ENCODE data around the gene CSRP1. TPM values are rescaled to one million over a fixed set of nuclear protein-coding genes. Genes with fewer than 3 reads are reported as not detected.

CSRP1 gene
- total RNA-seq, 2 experiments from 2014 or later = 46.4 to 89.8 TPM

- no peak for DNase-seq (ENCODE audit: low spot score)
- peaks cover 3% of the 10 kb centered on the region for H3K36me3 ChIP-seq (ENCODE audit: insufficient read depth, low read length)
- CTCF ChIA-PET (ENCODE audit: unreplicated experiment) = no interaction called here
- H3K4me2 ChIP-seq (ENCODE audit: low read length) = no peak overlapping the region
- no TSS peak for BruUV-seq (replicated peaks)
- peaks cover 4% of the 10 kb centered on the region; the same call in 1 of the 2 replicates for H4K20me1 ChIP-seq (ENCODE audit: insufficient read depth, low read length)
- H3K9me3 ChIP-seq (ENCODE audit: low read length) = no peaks in the 10 kb centered on the region
- no peak for TF ChIP-seq CTCF (conservative IDR thresholded peaks at IDR 0.05; ENCODE audit: low read length)
- no peak for TF ChIP-seq EZH2phosphoT487 (IDR thresholded peaks at IDR 0.05; ENCODE audit: borderline replicate concordance, low read depth, low read length)
- POLR2A ChIA-PET = interaction anchor here (3.8 kb wide), 1 partner anchor 11 kb away, joined by 32 read pairs; no protein-coding TSS in a partner anchor
- H3K4me1 ChIP-seq (ENCODE audit: insufficient read depth, low read length, poor library complexity, severe bottlenecking) = peaks cover 38% of the 10 kb centered on the region
- peaks cover 24% of the 10 kb centered on the region; the same call in 1 of the 2 replicates for H3K79me2 ChIP-seq (ENCODE audit: insufficient read depth, low read depth, low read length)
- H3K9me2 ChIP-seq (ENCODE audit: insufficient read depth, low read length) = no peaks in the 10 kb centered on the region
- no peak overlapping the region for H3K4me3 ChIP-seq (ENCODE audit: low read depth, low read length, poor library complexity, severe bottlenecking)
- no peak overlapping the region for H3K27ac ChIP-seq (ENCODE audit: low read depth, low read length, poor library complexity, severe bottlenecking)
- H2AFZ ChIP-seq (ENCODE audit: low read length) = no peak overlapping the region
- intact Hi-C loops (cut with micrococcal nuclease; ENCODE audit: unreplicated experiment) = no loop called here
Observed at GRCh38 chr1:201500670-201501120, 6.2 kb downstream of the CSRP1 start.

GRCh38 chr1:201499795-201500669, 6.9 kb downstream of the CSRP1 start:
- H3K4me1 ChIP-seq (ENCODE audit: insufficient read depth, low read length, poor library complexity, severe bottlenecking) = peaks cover 31% of the 10 kb centered on the region
- no peak overlapping the region for H3K4me2 ChIP-seq (ENCODE audit: low read length)
- H2AFZ ChIP-seq (ENCODE audit: low read length) = no peak overlapping the region
- H3K4me3 ChIP-seq (ENCODE audit: low read depth, low read length, poor library complexity, severe bottlenecking) = no peak overlapping the region
- no peak overlapping the region for H3K27ac ChIP-seq (ENCODE audit: low read depth, low read length, poor library complexity, severe bottlenecking)
- H4K20me1 ChIP-seq (ENCODE audit: insufficient read depth, low read length) = peaks cover 4% of the 10 kb centered on the region; the same call in 1 of the 2 replicates
- POLR2A ChIA-PET = interaction anchor here (1.3 kb wide), 2 partner anchors 11 to 14 kb away, joined by 3 read pairs; no protein-coding TSS in a partner anchor
- intact Hi-C loops (cut with micrococcal nuclease; ENCODE audit: unreplicated experiment) = no loop called here
- H3K36me3 ChIP-seq (ENCODE audit: insufficient read depth, low read length) = peaks cover 9% of the 10 kb centered on the region
- BruUV-seq (replicated peaks) = no TSS peak
- H3K79me2 ChIP-seq (ENCODE audit: insufficient read depth, low read depth, low read length) = peaks cover 17% of the 10 kb centered on the region; the same call in 1 of the 2 replicates
- DNase-seq (ENCODE audit: low spot score) = no peak
- no peak for TF ChIP-seq EZH2phosphoT487 (IDR thresholded peaks at IDR 0.05; ENCODE audit: borderline replicate concordance, low read depth, low read length)
- TF ChIP-seq CTCF (conservative IDR thresholded peaks at IDR 0.05; ENCODE audit: low read length) = no peak
- CTCF ChIA-PET (ENCODE audit: unreplicated experiment) = no interaction called here
- no peaks in the 10 kb centered on the region for H3K9me3 ChIP-seq (ENCODE audit: low read length)
- no peaks in the 10 kb centered on the region for H3K9me2 ChIP-seq (ENCODE audit: insufficient read depth, low read length)
